ENCODE measurements around the gene PLA2R1.
A peak's percentile ranks its signal among the peaks of the same experiment; 100 is the strongest.

The PLA2R1 gene

DNA sequence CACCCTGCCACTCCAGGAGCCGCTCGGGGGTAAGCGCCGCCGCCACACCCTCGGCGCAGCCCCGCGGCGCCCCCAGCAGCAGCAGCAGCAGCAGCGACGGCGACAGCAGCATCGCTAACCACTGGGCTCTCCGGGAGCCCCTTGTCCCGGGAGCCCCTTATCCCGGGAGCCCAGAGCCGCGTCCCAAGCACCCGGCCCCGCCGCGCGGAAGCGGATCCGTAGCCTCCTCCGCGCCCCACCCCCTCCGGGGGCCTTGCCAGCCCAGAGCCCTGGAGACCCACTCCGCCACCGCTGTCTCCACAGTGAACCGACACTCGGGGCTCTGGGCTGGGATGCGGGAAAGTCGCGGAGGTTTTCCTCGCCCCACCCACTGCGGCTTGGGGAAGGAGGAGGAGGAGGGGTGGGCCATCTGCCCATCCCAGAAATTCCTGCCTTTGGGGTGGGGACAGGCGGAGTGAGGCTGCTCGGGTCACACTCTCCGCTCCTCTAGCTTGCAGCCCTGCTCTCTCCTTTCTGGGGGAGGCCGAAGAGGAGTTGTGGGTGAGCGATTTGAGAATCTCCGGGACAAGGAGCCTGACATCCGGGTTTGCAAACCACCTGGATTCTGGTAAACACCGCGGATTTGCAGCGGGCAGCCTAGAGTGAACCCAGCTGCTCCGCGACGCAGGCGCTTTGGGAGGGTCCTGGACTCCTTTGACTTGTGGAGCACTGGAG, at the start of gene PLA2R1:
PLA2R1 (minus strand) TSS at position 324 of the 714 bp plus-strand sequence; CDS start at position 112, 212 bp downstream.
- DNase-seq: peak; percentile 46

DNA sequence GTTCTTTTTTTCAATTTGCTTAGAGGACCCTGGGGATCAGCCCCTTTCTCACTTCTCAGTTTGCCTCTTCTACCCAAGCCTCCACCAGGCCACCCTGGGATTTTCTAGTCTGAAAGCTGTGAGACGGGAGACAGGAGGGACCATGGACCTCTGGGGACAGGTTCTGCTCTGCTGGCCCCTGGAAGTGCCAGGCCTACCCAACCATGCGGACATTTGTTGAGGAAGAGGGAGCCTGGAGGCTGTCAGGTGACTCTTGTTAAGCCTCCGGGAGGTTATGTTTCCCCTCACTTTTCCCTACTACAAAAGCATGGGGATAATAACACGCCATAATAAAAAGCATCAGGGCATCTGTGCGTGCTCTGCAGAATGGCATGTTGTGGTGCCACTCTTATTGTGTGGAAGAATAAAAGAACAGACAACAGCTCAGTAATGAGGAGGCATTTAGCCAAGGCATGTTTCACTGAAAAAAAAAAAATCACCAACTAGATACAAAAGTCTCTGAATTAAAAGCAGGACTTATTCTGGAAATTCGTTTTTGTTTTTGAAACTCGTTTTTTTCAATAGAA, 48.3 kb upstream of the PLA2R1 start:
- DNase-seq: no peak

DNA sequence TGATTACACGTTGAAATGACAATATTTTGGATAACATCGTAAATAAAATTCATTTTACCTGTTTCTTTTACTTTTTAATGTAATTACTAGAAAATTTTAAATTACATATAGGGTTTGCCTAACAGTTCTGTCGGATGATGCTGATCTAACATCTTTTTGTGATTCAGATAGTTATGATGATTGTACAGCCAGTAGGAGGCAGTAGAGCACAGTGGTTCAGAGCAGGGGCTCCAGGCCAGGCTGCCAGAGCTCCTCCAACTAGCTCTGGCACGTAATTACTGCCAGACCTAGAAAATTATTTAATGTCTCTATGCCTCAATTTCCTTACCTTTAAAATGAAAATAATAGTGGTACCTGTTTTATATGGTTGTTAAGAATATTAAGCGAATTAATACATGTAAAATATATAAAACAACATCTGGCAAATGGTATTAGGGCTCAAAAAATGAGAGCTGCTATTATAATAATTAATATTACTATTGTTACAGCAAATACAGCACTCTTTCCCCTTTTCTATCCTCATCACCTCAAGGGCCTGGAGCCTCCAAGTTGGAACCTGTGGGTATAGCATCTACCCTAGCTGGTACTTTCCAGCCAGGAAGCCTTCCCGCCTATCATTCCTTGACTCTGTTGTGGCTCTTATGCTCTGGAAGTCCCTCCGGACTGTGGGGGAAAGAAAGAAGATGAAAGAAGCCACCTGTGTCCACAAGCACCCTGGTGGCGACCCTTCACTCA, 47.7 kb upstream of the PLA2R1 start:
- DNase-seq: peak; percentile 91

DNA sequence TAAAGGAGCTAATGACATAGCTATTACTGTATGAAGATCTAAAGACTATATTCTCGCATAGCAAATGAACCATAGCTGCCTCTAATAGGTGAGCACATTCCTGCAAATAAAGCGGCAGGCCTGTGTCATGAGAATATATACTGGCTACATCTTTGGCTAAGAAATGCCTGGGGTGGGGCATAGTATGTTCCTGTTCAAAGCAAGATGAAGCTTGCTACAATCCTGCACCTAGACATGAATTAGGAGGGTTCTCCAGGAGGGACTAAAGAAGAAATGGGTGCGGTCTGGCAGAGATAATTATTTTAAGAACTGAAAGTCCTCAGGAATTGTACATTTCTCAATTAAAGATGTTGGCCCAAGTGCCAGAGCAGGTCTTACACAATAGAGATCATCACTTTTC, 46.8 kb upstream of the PLA2R1 start:
- DNase-seq: no peak

DNA sequence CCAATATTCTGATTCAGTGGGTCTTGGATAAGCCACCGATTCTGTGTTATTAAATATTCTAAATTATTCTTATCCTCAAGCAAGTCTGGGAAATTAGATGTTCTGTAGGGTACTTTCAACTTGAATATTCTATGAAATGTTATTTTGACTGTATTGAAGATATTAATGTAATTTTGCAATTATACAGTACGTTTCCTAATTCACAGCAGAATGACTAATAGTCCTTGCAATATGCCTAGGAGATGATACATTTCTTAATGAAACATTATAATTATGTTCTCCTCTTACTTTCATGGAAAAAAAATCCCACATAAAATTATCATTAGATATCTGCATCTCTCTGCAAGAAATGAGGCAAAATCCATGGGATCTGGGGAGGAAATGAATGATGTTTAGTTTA, 46.2 kb upstream of the PLA2R1 start:
- no peak for DNase-seq

DNA sequence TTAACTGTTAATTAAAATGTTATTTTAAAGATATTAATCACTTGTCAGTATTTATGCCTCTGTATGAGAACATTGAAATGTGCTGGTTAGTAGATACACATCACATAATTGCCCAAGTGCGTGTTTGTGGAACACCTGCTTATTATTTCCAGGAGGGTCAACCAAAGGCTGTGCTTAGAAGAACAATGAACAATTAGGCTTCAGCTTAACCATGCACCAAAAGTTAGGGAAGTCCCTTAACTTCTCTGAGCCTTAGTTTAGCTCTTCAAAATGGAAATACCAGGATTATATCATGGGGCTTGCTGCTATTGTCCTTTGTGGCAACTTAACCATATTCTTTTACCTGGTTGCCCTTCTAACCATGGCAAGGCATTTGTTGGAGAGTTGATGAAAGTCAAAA, 43.0 kb upstream of the PLA2R1 start:
- no peak for DNase-seq

DNA sequence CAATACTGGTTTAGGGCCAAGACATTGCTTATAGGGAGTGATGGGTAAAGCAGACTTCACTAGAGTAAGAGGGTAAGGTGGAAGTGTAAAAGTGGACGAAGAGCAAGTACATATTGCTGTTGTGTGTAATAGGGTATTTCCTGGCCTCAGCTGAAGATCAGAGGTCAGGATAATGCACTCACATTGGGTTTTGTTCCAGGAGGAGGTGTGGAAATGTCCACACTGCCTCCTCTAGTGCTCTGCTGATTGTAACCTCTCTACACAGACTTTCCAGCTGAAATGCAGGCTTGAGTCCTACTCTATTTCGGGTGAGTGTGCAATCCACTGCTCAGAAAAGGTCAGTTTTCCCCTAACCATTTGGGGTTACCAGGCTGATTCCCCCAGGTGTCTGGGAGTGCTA, 41.7 kb upstream of the PLA2R1 start:
- DNase-seq: no peak

DNA sequence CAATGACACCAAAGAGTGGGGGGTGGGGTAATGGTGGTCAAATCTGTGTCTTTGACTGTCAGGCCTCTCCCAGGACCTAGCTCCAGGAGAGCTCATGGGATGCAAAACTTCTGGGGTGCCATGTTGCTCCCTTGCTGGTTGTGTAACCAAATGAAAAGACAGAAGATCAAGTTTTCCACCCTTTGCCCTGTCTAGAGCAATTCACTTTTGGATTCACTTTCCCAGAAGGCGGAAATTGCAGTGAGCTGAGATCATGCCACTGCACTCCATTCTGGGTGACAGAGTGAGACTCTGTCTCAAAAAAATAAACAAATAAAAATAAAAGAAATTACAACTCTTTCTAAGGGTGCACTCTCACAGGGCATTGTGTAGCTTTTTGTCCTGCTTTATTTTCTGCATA, 34.9 kb upstream of the PLA2R1 start:
- DNase-seq: no peak

DNA sequence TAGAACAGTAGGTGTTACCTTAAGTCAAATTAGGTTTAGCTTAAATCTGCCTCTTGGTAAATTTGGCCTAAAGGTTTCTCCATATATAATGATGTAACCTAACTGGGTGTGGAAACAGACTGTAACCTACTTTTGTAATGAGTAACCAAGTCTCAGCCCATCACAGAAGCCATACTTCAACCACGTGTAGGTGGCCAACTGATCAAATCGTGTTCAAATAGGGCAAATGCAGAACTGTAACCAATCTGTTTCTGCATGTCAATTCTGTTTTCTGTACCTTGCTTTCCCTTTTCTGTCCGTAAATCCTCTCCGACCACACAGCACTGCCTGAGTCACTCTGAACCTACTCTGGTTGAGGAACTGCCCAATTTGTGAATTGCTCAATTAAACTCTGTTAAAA, 34.0 kb upstream of the PLA2R1 start:
- DNase-seq: no peak

DNA sequence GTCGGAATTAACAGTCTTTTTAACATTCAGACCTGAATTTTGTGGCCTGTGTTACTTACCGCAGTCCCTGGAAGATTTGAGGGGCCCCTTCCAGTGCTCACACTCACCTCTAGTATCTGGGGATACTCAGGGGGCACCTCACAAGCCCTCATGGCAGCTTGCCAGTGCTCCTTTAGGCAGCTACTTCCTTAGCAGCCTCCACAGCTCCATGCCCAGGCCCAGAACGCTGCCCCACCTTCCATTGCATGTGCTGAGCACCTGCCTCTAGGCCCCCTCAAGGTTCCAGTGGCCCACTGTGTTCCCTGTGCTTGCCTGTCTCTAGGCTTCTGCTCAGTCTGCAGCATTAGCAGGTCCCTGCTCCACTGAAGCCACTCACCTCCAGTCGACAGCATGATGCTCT, 30.0 kb upstream of the PLA2R1 start:
- DNase-seq: no peak

DNA sequence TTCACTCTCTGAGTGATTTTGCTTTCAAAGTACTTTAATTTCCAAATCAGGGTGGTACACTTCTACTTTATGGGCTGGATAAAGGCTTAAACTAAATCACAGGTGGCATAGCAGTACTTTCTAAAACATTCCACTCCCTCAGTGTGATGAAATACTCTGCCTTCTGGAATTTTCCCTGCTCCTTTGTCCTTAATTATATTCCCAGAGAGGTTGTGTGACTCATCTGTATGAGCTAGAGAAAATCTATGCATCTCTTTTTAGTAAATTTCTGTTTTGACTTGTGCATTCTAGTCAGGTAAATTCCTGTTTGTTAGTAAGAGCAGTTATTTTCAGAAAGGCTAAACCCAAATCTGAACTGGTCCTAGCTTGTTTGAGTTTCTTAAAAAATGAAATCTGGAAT, 29.0 kb upstream of the PLA2R1 start:
- DNase-seq: peak; percentile 15

DNA sequence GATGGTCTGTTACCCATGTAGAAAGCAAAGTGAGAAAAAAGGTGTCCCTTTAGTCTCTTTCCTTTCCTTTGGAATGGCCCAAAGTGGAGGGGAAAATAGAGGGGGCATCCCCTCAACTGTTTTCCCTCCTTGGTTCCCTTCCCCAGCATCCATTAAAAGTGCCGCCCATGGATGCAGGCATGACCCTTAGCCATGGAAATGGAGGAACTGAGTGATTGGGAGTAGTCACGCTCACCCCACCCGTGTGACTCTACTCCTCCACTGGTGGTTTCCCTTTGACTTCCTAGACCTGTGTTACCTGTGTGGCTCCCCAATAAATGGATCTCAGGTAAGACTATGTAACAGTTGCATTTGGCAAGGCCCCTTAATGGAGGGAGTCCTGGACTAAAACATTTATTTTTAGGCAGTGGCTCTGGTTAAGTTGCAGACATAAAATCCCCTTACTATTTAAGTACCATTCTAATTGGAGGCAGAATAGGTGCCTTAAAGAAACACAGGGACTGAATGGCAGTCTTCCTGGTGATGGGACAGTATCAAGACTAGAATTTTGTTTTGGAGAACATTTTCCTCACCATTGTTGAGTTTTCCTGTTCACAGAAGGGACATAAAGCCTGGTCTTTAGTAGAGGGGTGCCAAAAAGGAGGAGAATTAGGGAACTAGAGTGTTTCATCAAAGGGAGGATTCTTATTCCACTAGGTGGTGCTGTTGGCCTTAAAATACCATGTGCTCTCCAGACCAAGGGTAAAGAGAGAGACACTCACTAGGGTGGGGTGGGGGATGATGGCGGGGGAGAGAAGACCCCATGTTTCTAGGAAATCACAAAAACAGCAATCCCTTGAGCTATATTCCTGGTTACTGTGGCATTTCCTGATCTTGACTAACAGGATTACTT, 25.7 kb upstream of the PLA2R1 start:
- no peak for DNase-seq

DNA sequence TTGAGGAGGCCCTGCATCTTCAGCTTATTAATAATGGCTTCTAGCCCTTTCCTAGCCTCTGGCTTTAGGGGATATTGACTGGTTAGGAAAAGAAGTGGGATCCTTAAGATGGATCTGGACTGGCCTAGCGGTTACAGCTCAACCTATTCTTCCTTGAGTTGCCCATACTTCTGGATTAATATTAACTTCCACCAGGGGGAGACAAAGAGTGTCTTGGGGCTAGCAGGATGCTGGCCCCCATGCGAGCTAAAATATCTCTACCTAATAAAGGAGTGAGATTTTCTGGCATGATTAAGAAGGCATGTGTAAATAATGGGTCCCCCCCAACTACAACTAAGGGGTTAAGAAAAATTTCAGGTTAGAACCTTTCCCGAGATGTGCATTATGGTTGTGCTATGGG, 23.2 kb upstream of the PLA2R1 start:
- DNase-seq: no peak

DNA sequence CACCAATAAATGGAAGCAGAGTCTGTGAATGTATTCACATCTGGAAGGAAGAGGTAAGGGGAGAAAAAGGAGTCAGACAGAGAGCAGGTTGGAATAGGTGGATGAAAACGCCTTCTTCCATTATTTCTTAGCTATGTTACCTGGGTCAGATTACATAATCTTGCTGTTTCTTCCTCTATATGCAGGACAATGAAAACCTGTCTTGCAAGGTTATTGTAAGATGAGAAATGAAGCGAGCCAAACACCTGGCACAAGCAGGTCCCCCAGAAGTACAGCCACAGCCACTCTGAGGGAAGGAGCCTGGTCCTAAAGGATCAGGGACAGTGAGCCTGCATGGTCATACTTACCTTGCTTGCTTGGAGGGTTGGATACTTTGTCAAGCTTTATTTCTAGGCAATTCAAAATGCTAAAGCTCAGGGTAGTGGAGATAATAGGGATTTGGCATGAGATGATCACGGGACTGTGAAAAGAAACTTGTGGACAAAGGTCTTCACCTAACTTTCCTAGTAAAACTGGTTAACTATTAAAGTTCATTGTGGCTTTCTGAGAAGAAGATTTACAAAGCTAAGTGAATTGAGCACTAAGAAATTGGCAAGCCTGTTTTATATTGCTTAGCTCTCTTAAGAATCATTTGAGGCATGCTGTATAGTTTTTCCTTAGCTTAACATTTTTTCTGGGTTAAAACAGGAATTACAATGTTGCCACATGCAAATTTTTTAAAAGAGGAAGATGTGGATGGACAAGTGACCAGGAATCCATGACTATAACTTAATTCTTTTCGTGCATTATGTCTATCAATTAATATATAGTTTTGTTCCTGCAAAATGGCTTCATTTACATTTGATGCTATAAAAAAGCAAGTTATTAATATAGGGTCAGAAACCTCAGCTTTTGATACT, 15.7 kb upstream of the PLA2R1 start:
- DNase-seq: no peak

DNA sequence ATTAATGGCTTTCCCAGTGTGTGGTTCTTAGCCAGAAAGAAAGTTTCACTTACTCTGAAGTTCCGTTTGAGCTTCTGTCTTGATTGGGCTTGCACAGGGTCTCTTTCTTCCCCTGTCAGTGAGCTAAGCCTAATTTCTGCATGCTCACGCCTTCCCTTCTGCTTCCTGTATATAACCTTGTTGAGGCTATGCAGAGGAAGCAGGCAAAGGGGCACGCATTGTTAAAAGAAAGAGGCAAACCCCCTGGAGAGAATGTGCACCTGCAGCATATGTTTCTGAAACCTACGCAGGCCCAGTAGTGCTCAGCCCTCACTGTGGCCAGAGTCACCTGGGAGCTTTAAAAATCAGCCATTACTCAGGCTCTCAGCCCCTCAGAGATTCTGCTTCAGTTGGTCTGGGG, 14.5 kb upstream of the PLA2R1 start:
- no peak for DNase-seq

DNA sequence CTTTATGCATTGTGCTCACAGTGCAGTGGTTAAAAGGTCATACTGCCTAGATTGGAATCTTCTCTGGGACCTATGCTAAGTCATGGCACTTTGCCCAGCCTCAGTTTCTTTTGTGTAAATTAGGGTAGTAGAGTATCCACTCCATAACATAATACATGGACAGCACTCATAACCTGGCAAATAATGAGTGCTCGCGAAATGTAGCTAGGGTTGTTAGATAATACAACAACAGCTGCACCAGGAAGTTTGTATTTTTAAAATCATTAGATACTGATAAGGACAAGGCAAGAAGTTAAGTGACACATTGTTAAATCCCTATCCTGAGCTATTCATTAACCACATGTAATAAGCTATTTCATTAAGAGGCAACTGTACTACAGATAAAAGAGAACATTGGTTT, 13.8 kb upstream of the PLA2R1 start:
- DNase-seq: no peak

DNA sequence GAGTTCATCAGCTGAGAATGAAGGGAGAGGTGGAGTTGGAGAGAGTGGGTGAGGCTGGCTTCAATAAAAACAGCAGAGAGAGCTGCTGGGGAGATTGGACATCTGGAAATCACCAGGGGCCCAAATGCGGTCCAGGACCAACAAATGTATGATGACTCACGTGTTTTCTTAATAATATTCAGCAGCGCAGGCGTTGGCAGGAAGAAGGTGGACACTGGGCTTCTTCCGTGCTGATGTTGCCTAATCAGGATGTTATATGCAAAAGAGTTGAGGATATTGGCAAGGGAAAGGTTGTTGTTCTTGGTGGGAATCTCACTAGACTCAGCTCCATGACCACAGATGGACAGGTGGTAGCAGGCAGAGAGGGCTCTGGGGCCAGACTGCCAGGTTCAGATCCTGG, 12.8 kb upstream of the PLA2R1 start:
- DNase-seq: no peak

DNA sequence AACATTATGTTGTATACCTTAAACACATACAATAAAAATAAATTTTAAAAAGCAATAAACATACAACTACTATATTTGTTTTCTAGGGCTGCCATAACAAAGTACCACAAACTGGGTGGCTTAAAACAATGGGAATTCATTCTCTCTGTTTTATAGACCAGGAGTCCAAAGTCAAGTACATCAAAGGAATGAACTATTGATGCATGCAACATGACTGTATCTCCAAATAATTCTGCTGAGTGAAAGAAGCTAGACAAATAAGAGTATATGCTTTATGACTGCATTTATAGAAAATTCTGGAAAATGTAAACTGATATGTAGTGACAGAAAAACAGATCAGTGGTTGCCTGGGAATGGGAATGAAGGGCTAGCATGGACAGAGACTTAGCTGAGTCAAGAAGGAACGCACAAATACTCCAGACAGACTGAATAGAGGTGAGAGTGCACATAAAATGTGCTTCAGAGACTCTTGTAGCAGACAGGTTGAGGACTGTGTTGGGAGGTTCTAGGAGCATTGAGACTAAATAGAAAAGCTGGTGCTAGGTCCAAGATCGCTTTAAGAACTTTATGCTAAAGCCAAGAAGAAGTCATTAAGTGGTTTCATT, 11.0 kb upstream of the PLA2R1 start:
- peak; percentile 6 for DNase-seq

DNA sequence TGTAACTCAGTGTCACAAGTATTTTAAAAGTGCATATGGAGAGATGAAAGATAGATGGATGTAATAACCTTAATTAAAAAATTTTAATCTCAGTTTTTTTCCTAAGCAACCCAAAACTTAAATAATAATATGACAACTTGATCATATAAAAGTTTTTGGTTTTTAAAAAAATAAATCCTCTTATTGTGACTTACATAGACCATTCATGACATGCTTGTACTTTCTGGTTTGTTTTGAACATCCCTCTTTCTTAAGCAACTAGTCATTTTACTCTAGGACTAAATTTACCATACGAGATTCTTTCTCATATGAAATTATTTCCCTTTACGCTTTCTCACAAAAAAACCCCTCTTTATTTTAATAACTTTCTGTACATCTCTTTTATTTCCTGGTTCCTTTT, 6.5 kb upstream of the PLA2R1 start:
- DNase-seq: no peak

DNA sequence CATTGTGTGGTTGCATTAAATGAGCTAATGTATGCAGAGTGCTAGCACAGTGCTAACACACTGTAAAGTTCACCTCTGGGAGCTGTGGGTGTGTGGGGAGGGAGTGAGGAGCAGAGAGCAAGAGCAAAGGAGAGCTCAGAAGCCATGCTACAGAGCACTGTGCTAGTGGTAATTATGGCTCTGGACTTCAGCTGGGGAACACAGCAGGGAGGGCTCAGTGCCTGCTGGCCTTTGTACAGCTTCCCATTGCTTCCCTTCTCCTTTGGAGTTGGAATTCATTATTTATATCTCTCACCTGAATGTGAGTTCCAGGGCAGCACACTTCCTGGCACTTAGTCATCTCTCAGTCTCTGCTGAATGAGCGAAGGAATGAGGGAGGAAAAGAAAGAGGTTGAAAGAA, 2.5 kb upstream of the PLA2R1 start:
- DNase-seq: no peak

DNA sequence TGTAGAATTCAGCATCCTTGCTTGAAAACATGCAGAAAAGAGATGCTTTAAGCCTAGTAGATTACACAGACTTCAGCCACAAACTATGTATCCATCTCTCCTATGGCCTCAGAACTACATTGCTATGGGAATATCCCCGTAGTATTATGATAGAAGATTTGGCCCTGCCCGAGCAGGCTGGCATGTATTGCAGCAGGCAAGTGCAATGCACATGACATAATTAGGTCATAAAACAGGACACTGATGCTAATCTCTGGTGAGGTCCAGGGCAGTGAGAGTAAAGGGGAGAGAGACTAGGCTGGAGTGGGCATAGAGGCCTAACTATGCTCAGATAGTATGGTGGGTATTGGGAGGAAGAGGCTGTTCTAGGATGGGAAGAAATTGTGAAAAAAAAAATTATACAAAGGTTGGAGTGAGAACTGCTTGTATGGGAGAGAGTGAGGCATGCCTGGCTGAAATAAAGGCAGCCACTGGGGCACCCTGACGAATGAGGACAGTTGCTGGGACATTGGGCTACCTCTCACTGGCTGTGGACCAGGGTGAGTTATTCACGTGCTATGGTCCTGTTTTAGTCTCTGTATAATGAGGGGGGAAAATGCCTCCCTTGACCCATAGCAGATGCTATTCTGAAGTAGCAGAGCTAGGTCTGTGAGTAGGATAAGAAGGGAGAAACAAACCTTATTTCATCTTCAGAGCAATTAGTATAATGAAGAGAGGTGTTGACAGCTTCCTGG, 1.6 kb upstream of the PLA2R1 start:
- no peak for DNase-seq
